WTC11 (cell line): ENCODE measurements around the gene POLR1C.

Experiments
- AFF4 ChIP-seq: sonication (generic); formaldehyde crosslinking; IDR thresholded peaks from 2 replicates; pipeline ENCODE4 v1.8.1; 2023; ENCODE audit warnings: mild to moderate bottlenecking, missing genetic modification reagents, borderline replicate concordance
- ATF2 ChIP-seq: sonication (generic); formaldehyde crosslinking; IDR thresholded peaks from 2 replicates; pipeline ENCODE4 v1.8.1; 2022; ENCODE audit warnings: low read depth, missing genetic modification reagents, borderline replicate concordance
- CTCF ChIP-seq: fragments of 200-600 bp; IDR thresholded peaks from 2 replicates; pipeline ENCODE4 v1.8.0; 2022; ENCODE audit warnings: antibody characterized with exemption
- E2F5 ChIP-seq: sonication (generic); formaldehyde crosslinking; IDR thresholded peaks from 2 replicates; pipeline ENCODE4 v1.8.1; 2022; ENCODE audit warnings: mild to moderate bottlenecking, moderate library complexity, missing genetic modification reagents
- ELF4 ChIP-seq: sonication (generic); formaldehyde crosslinking; IDR thresholded peaks from 2 replicates; pipeline ENCODE4 v1.8.1; 2022; ENCODE audit warnings: low read depth, mild to moderate bottlenecking, moderate library complexity, missing genetic modification reagents
- JAZF1 ChIP-seq: fragments of 250-450 bp; sonication (Bioruptor Pico); IDR thresholded peaks from 2 replicates; pipeline ENCODE4 v1.9.0; 2021; ENCODE audit warnings: moderate library complexity, mild to moderate bottlenecking, inconsistent platforms
- MAX ChIP-seq: sonication (generic); formaldehyde crosslinking; IDR thresholded peaks from 2 replicates; pipeline ENCODE4 v1.8.0; 2022; ENCODE audit warnings: mild to moderate bottlenecking, missing genetic modification reagents
- NR2C2 ChIP-seq: sonication (generic); formaldehyde crosslinking; IDR thresholded peaks from 2 replicates; pipeline ENCODE4 v1.8.0; 2022; ENCODE audit warnings: mild to moderate bottlenecking, missing genetic modification reagents
- PRDM15 ChIP-seq: sonication (generic); formaldehyde crosslinking; IDR thresholded peaks from 2 replicates; pipeline ENCODE4 v1.8.0; 2022; ENCODE audit warnings: missing genetic modification reagents
- TEAD4 ChIP-seq: sonication (generic); formaldehyde crosslinking; IDR thresholded peaks from 2 replicates; pipeline ENCODE4 v1.8.0; 2022; ENCODE audit warnings: mild to moderate bottlenecking, missing genetic modification reagents
- ZNF317 ChIP-seq: sonication (generic); formaldehyde crosslinking; IDR thresholded peaks from 2 replicates; pipeline ENCODE4 v1.8.1; 2023; ENCODE audit warnings: low read depth, mild to moderate bottlenecking, moderate library complexity, missing genetic modification reagents, borderline replicate concordance

GRCh38 chr6:43521836-43522235, 4.9 kb downstream of the POLR1C start:
- no peak for TF ChIP-seq CTCF
- TF ChIP-seq ZNF317 (CRISPR knock-in tag): no peak
- no peak for TF ChIP-seq ELF4 (CRISPR knock-in tag)
- no peak for TF ChIP-seq E2F5
- no peak for TF ChIP-seq AFF4
- no peak for TF ChIP-seq MAX (CRISPR knock-in tag)
- TF ChIP-seq ATF2 (CRISPR knock-in tag): no peak
- TF ChIP-seq JAZF1 (CRISPR knock-in tag): no peak
- TF ChIP-seq PRDM15: no peak
- no peak for TF ChIP-seq TEAD4 (CRISPR knock-in tag)
- no peak for TF ChIP-seq NR2C2 (CRISPR knock-in tag)
